GM11168 (cell line): ENCODE data around the gene MOCOS.

Source experiments
- in situ Hi-C: fragments of 300-500 bp; cut with MboI; formaldehyde crosslinking; loops from one replicate; pipeline ENCODE4 v1.12.0; 2022; ENCODE audit warnings: low sequenced_read_pairs; ENCODE audit not compliant: unreplicated experiment

MOCOS gene

GRCh38 chr18:36264283-36264682 lies 77.0 kb downstream of the MOCOS start:
- in situ Hi-C loops = no loop called here

GRCh38 chr18:36265015-36265414 lies 77.7 kb downstream of the MOCOS start:
- in situ Hi-C loops = no loop called here

- in situ Hi-C loops = no loop called here
Observed at GRCh38 chr18:36269157-36269556, 81.9 kb downstream of the MOCOS start.

- in situ Hi-C loops = no loop called here
Observed at GRCh38 chr18:36271153-36271552, 83.9 kb downstream of the MOCOS start.

GRCh38 chr18:36273347-36273746 lies 86.0 kb downstream of the MOCOS start:
- in situ Hi-C loops = no loop called here

GRCh38 chr18:36274083-36274715 lies 86.9 kb downstream of the MOCOS start:
- in situ Hi-C loops = no loop called here

GRCh38 chr18:36275561-36275960 lies 88.3 kb downstream of the MOCOS start:
- in situ Hi-C loops = no loop called here

GRCh38 chr18:36279001-36279400 lies 91.7 kb downstream of the MOCOS start:
- in situ Hi-C loops = no loop called here

- in situ Hi-C loops = loop anchor here (5.0 to 10.0 kb wide), 2 partner anchors 180 to 527 kb away; no protein-coding TSS in a partner anchor
Observed at GRCh38 chr18:36281936-36282335, 94.6 kb downstream of the MOCOS start.

- in situ Hi-C loops = loop anchor here (5.0 to 10.0 kb wide), 2 partner anchors 181 to 529 kb away; no protein-coding TSS in a partner anchor
Observed at GRCh38 chr18:36283448-36283847, 96.2 kb downstream of the MOCOS start.

GRCh38 chr18:36284268-36284667 lies 97.0 kb downstream of the MOCOS start:
- in situ Hi-C loops = loop anchor here (5.0 to 10.0 kb wide), 2 partner anchors 182 to 529 kb away; no protein-coding TSS in a partner anchor

GRCh38 chr18:36284671-36285295 lies 97.5 kb downstream of the MOCOS start:
- in situ Hi-C loops = loop anchor here (5.0 to 10.0 kb wide), 2 partner anchors 182 to 530 kb away; no protein-coding TSS in a partner anchor

GRCh38 chr18:36287653-36288052 lies 100.4 kb downstream of the MOCOS start:
- in situ Hi-C loops = loop anchor here (10.0 kb wide), 1 partner anchor 533 kb away; no protein-coding TSS in a partner anchor

GRCh38 chr18:36288689-36289088 lies 101.4 kb downstream of the MOCOS start:
- in situ Hi-C loops = loop anchor here (10.0 kb wide), 1 partner anchor 534 kb away; no protein-coding TSS in a partner anchor

GRCh38 chr18:36294031-36294430 lies 106.7 kb downstream of the MOCOS start:
- in situ Hi-C loops = loop anchor here (10.0 kb wide), 1 partner anchor 269 kb away; no protein-coding TSS in a partner anchor

- in situ Hi-C loops = loop anchor here (10.0 kb wide), 1 partner anchor 270 kb away; no protein-coding TSS in a partner anchor
Observed at GRCh38 chr18:36295214-36295613, 107.9 kb downstream of the MOCOS start.

GRCh38 chr18:36295880-36296301 lies 108.6 kb downstream of the MOCOS start:
- in situ Hi-C loops = loop anchor here (10.0 kb wide), 1 partner anchor 271 kb away; no protein-coding TSS in a partner anchor

GRCh38 chr18:36296650-36297416 lies 109.5 kb downstream of the MOCOS start:
- in situ Hi-C loops = loop anchor here (10.0 kb wide), 1 partner anchor 272 kb away; no protein-coding TSS in a partner anchor

- in situ Hi-C loops = loop anchor here (10.0 kb wide), 1 partner anchor 273 kb away; no protein-coding TSS in a partner anchor
Observed at GRCh38 chr18:36297417-36298125, 110.3 kb downstream of the MOCOS start, which contains the start of gene FHOD3. TSS of gene FHOD3 (plus strand) at chr18:36297713. CDS start at chr18:36297836, 123 bp downstream.
